HG02759 (cell line): ENCODE data around the gene CHCHD6.

Source experiments
- ATAC-seq: cut with Tn5 transposase; IDR thresholded peaks from one replicate; pipeline ENCODE4 v1.9.1; 2021; ENCODE audit warnings: mild to moderate bottlenecking, moderate library complexity; ENCODE audit not compliant: unreplicated experiment

Gene CHCHD6, protein sequence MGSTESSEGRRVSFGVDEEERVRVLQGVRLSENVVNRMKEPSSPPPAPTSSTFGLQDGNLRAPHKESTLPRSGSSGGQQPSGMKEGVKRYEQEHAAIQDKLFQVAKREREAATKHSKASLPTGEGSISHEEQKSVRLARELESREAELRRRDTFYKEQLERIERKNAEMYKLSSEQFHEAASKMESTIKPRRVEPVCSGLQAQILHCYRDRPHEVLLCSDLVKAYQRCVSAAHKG

DNA sequence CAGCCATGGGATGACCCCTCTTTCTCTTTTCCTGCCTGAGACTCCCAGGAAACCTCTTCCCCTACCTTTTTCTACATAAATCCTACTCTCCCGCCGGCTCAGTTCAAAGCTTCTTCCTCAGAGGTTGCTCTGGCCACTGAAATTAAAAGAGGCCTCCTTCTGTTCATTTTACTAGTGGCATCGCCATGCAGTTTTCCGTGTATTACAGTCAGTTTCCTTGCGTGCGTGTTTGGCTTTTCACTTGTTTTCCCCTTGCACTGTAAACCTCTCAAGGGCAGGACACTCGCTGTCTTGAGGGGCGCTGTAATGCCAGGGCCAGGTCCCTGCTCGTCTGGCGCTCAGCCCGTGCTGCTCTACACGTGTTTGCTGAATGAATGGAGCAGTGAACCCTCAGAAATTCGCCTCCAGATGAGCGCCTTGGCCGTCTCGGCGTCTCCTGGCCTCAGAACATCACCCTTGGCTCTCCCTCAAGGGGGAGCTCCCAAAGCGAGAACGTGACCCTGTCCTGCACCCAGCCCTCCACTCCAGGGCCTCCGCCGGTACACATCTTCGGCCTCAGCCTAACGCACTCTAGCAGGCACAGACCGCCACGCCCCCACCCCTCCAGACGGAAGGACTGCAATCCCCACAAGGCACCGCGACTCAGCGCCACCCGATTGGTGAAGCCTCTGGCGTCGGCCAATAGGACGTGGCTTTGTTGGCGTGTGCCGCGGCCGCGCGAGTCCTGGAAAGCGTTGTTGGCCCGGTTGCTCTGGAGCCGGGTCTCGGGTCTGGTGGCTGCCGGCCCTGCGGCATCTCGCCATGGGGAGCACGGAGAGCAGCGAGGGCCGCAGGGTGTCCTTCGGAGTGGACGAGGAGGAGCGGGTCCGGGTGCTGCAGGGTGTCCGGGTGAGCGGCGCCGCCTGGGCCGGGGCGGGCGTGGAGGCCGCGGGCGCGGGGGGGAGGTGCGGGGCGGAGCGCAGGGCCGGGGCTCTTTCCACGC lies at the start of gene CHCHD6:
Gene CHCHD6 (plus strand): TSS at position 729 of the 982 bp plus-strand sequence. CDS start 73 bp downstream, at position 802.
- ATAC-seq = peak; percentile 99

DNA sequence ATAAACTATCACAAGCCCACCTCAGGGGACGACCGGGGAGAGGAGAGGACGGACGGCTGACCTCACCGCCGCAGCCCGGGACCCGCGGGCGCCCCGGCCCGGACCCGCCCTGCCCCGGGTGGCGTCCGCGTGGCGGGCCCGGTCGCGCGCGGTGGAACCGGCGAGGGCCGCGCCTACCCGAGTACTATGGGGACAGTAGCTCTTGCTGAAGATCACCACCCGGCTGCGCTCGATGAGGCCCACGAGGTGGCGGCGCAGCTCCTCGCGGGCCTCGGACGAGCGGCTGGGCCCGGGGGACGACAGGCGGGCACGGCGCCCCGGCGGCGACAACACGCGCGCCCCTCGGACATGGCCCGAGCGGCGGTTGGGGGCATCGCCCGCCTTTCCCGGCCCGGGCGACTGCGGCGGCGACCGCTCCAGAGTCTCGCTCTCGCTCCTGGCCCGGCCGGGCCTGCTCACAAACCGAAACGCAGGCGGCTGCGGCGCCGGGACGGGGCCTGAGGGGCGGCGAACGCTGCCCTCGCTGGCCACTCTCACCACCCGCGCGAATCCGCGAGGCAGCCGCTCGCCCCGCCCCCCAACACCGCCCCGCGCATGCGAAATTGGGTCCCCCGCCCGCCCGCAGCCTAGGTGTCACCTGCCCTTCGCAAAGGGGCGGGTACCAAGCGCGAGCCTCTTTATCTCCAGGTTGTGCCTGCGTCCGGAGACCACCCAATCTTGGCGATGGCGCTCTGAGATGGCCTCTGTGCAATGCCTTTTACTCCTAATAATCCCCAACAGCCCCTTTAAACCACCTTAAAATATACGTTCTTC lies 49.3 kb upstream of the CHCHD6 start, which contains the start of gene TXNRD3:
Gene TXNRD3 (minus strand): TSS at position 554 of the 813 bp plus-strand sequence.
- no peak for ATAC-seq

DNA sequence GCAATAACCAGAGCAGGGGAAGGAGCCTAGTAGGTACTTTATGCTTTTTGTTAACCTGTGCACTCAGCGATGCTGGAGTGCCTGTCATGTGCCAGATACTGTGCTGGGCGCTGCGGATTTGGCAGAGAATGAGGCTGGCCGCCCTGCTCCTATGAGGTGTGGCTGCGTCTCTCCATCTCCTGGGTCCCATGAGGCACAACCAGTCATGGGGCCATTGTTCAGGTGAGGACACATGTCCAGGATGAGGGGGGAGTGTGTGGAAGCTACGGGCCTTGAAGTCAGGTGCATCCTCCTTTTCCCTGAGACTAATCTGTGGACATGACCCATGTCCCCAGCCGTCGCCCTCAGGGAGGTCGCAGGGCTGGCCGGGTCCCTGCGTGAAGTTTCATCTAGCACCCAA lies 48.2 kb upstream of the CHCHD6 start:
- ATAC-seq = no peak

DNA sequence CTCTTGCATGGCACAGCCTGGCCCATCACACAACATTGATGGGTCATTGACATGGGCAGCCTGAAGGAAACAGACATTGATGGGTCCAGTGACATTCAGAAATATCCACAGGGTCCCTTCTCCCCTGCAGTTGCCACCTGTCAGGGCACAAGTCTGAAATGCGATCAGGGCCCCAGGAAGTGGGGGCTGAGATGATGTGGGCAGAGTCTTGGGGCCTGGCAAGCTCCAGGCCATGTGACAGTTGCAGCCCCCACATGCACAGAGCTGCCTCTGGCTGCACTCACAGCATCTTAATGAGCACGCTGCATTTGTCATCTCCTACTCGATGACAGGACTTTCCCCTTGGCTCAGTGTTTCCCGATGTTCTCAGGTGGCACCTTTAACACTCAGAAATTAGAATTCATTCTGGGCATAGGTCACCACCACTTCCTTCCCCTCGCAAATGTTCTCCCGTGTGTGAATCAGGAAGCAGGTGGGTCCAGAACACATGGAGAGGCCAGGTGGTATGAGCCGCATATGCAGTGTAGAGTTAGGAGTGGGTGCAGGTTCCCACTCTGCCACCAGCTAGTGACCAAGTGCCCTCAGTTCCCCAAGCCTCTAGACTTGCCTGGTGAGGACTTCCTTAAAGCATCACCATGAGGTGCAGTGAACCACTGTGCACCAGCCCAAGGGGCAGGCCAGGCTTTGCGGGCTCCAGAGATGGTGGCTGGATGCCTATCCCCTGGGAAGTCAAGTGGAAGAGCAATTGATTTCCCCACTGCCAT lies 47.5 kb upstream of the CHCHD6 start:
- no peak for ATAC-seq

DNA sequence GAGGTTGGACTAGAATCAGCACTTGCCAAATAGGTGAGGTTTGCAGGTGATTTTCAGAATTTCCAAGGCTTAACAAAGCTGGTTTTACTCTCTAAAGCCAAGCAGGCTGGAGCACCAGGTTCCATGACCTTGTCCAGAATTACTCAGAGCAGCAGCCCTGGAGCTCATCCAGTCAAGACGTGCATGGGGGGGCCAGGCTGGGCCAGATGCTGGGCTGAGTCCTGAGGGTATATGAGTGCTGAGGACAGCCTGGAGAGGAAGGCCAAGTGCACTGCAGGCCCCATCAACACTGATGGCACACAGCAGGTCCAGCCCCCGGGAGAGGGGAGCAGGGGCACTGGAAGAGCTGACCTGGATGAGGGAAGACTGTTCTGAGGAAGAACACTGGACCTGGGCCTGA lies 46.1 kb upstream of the CHCHD6 start:
- no peak for ATAC-seq

DNA sequence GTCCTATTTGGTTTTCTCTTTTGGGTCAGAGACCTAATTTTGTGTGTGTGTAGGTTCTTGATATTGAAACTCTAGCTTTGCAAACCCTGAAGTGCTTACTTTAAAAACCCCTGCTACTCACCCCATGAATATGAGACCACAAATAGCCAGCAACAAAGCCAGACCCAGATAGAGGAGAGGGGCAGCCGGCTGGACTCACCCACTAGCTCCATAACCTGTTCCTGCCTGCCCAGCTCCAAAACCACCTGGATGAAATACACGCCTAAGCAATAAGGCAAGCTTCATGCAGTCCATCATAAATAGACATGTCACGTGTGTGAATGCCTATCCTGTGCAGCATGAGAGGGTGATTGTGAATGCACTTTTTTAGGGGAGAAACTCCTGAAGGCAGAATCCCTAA lies 45.5 kb upstream of the CHCHD6 start:
- ATAC-seq = no peak

DNA sequence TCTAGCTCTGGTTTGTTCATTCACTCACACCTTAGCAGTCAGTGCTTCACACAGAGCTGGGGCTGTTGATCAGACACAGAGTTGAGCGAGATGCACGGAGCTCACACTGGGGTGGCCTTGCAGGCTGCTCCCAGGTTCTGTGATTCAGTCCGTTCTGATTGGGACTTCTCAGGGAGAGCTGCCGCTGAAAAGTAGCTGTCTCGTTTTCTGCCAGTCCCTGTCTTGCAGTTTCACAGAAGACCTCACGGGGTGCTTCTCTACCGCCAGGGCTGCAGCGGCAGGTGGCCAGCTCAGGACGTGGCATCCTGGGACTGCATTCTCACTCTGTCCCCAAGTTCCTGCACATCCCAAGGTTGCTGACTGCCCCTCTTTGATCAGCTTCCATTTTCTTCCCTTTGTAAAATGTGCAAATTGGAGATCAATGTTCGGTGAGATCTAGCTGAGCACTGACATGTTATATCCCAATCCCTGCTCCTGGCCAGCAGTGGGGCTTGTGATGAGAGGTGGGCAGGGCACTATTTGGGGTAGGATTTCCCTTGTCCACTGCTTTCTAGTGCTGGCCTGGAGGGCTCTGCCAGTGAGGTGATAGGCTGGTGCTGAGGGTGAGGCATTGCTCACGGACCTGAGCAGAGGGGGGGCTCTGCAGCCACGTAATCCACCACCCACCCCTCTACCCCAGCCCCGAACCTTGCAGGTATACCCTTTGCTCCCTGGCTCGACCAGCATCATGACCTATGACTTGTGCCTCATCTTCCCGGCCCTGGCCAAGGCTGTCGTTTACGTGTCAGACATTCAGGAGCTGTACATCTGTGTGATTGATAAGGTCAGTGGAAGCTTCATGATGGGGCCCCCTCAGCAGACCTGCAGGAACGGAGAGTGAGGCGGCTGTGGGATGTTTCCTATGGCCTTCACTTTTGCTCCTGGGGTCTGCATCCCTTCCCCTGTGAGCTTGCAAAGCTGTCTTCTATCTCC lies 43.8 kb upstream of the CHCHD6 start:
- no peak for ATAC-seq

DNA sequence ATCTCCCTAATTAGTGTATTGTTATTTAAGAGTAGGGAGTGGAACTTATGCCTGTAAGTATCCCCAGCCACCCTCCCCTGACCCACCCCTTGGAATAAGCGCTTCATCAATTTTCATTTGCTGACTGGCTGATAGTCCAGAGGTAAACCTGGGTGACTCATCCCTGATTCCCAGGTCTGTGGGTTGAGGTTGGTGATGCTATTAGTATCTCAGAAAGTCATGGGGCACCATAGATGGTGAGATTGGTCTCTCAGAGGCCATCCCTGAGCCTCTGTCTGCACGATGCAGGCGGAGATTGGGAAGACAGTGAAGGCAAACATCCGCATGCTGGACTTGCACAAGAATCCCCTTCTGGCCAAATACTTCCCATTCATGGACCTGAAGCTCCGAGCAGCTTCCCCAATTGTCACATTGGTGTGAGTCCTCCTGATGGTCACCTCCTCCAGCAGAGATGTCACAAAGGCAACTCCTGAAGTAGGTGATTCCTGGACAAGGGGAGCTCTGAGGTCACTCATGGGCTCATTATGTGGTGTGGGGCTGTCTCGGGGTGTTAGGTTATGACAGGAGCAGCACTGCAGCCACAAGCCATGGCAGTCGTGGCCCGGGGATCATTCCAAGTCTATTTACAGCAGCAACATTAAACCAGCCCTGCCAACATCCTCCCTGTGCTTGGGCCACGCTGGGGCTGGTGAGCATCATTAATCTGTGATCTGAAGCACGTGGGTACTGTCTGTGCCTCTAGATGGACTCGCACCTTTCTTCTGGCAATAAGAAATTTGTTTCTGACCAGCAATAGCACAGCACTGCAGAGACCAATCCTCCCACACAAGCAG lies 42.3 kb upstream of the CHCHD6 start:
- ATAC-seq = no peak

DNA sequence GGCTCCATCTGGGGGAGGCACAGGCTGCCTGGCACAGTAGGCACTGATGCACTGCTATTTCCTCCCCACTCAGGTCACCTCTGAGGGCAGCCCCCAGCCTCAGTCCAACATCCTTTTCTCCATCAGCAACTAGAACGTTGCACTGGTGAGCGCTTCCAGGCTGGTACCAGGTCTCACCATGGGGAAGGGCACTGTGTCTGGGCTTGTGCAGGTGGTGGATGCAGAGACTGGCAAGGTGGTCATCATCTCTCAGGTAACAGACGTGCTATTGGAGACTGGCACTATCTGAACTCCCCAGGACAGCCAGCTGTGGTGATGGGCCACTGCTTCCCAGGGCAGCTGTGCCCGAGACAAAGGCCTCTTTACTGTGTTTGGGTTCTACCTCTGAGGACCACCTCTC lies 40.8 kb upstream of the CHCHD6 start:
- ATAC-seq = no peak

DNA sequence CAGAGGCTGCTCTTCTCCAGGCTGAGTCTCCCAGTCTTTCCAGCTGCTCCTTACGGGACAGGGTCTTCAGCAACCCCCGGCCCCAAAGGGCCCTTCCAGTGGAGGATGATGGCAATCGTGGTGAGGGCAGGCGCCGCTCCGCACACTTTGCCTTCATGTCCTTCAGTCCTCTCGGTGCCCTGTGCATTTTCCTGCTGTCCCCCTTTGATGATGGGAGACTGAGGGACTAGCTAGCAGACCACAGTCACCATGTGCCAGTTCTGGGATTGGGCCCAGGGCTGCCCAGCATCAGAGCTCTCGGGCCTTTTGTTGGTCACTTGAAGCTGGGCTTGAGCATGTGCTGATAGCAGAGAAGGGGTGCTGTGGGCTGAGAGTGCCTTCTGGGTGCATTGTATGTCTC lies 40.3 kb upstream of the CHCHD6 start:
- ATAC-seq = no peak

DNA sequence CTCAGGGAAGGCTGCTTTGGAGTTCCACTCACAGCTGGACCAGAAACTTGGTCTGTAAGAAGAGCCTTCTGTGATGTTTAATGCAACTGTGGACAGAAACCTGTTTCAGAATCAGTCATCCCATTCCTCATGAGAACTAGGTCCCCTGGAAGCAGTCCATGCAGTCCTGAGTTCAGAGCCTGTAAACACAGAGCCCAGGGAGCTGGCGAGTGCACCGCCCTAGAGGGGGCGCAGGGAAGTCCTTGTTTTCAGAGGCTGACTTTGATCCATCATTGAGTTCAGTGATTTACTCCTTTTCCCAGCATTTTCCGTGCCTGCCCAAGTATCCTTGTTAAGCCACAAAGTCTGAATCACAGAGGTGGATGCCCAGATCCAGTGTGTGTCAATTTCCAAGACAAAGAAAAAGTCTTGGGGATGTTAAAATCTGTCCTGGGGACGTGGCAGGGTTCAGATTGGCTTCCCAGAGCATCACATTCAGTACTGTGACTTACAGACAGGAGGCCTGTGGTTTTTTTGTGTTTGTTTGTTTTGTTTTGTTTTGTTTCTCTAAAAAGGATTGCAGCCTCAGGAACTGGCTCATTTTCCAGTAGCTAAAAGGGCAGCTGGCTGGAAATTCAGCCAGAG lies 39.3 kb upstream of the CHCHD6 start:
- ATAC-seq = no peak

DNA sequence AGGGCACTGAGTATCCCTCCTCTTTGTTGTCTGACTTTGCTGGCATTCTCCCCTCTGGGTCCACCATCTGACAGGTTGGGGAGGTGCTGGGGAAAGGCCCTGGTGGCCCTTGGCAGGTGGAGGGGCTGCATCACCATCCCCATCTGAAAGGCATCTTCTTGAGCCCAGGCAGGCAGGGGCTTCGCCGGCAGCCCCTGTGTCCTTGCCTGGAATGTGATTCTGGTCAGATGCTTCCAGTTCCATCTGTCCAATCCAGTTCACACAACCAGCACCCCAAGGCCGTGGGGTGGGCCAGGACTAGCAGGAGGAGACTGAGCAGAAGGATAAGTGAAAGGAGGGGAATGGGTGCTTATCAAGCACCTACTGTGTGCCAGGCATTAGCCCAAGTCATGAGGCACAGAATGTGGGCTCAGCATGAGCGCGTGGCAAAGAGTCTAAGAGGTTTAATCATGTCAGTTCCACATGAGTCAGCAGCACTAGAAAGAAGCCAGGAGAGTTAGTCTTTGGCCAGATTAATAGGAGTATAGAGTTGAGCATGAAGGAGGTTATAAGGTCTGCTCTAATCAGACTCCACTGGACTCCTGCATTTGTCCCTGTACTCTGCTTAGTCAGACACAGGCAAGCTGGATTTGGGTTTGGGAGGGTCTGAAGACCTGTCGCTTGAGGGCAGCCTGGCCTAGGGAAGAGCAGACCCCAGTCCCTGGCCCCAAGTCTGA lies 38.7 kb upstream of the CHCHD6 start:
- no peak for ATAC-seq

DNA sequence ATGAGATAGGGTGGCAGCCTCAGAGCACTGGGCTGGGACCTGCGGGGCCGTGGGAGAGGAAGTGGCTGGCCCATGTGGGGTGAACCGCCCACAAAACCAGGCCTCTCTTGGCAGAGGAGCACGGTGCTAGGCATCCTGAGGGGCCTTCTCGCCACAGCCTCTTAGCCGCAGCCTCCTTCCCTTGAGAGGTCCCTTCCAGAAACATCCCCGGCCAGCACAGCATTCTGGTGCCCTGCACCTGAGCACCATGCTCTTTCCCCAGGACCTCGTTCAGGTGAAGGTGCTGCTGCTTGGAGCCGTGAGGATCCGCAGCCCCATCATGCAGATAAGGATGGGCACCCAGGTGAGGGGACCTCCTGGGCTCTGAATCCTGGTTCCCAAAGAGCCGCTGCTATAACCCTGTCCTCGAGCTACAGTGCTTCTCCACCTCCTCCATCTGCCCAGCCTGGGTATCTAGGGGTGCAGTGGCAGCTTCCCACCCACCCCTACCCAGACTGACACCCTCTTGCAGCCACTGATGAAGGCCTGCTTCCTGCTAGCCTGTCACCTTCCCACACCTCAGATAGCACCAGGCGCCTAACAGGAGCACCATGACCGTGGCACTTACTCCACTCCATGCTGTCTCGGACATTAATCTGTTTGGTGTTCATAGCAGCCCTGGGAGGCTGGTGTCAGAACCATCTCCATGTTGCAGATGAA lies 37.9 kb upstream of the CHCHD6 start:
- ATAC-seq = no peak

DNA sequence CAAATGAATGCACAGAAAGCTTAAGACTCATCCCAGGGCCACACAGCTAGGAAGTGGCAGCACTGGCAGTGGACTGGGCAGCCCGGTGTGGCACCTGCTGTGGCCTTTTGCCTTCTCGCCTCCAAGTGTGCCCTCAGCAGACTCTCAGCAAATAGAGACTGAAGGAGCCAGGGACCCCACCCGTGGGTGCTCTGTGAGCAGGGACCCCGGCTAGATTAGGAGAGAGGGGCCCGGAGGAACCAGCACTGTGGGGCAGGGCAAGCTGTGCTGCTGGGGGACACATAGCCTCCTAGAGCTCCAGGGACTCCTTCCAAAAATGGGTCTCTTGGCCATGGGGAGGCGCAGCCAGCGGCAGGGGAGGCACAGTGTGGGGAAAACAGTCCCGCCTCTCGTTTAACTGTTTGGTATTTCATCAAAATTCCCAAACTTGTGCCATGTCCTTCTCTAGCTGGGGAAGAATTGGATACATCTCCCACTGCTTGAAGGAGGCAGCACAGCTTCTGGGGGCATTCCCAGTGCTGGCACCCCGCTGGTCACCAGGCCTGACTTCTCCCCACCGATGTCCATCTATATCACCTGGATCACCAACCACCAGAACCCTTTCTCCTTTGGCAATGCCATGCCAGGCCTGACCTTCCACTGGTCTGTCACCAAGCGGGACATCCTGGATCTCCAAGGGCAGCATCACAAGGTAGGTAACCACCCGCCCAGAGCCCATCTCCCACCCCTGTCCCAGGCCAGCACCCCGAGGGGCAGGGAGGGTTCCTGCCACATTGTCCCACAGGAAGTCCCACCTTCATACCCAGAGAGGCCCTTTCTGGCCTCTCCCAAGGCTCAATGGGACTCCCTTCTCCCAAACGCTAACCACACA lies 37.1 kb upstream of the CHCHD6 start:
- ATAC-seq = no peak

DNA sequence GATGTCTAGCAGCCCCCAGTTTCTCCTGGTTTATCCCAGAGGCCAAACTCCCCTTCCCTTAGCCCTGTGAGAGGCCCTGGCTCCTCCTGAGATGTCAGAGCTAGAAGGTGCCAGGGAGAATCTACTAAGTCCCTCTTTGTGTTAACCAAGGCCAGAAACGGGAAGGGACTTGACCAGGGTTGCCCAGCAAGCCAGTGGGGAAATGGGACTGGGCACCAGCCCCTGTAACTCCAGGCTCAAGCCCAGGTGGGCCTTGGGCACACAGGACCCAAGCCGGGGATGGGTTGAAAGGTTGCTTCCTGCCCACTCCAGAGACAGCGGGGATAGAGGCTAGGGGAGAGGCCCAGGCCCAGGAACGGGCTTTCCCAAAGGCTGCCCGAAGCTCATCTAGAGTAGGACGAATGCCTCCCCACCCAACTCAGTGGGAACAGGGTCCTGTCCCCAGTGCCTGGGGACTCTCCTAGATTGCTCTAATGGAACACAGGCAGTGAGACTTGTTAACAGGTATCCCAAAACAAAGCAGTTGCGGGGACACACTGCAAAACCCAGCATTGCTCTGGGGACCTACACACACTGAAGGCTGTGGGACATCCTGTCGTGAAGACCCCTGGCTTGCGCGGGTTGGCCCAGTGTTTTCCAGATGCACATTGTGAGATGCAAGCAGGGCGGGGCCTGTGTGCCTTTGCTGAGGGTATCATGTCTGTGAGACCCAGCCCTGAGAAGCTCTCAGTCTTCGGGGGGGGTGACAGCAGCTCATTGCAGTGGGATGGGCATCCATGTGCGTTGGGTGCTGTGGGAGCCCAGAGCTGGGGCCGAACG lies 36.2 kb upstream of the CHCHD6 start:
- ATAC-seq = no peak
